ENCODE data around the gene SRPX.

Gene SRPX

GRCh38 chrX:38138157-38138891 is 82.3 kb downstream of the SRPX start:
- no peak for DNase-seq (ENCODE audit: low read depth)

DNA sequence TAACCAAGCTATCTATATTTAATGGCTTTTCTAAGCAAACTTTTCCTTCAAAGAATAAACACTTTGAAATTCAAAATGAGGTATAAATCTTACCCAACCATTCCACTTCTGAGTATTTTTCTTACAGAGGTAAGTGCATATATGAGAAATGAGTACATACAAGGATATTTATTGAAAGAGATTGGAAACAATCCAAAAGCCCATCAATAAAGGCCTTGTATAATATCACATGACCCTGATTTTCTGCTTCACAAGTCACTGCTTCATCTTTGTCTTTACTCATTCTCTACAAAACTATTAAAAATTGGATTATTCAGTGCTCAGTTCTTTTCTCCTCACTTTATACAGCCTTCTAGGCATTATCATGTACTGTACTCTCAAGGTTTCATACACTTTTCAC is 91.3 kb downstream of the SRPX start:
- no peak for DNase-seq (ENCODE audit: low read depth)

GRCh38 chrX:38127961-38128360 is 92.7 kb downstream of the SRPX start:
- DNase-seq (ENCODE audit: low read depth), result no peak

GRCh38 chrX:38126179-38126578 is 94.5 kb downstream of the SRPX start:
- no peak for DNase-seq (ENCODE audit: low read depth)

DNA sequence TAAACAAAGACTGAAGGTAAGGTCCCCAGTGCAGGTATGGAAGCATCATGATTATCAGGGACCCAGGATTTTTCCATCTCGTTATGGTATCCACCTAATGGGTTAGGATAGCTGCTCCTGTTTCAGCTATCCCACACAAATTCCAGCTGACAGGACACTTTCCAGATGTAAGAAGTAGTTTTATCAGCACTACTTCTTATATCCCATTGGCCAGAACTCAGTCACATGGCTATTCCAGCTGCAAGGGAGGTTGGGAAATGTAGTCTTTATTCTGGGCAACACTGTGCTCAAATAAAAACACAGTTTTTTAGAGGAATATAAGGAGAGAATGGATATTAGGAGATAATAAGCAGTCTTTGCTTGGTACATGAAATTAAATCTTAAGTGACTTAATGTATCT is 96.7 kb downstream of the SRPX start:
- no peak for DNase-seq (ENCODE audit: low read depth)

- no peak for DNase-seq (ENCODE audit: low read depth)
These were observed 103.2 kb downstream of the SRPX start for GRCh38 chrX:38117485-38117884.

DNA sequence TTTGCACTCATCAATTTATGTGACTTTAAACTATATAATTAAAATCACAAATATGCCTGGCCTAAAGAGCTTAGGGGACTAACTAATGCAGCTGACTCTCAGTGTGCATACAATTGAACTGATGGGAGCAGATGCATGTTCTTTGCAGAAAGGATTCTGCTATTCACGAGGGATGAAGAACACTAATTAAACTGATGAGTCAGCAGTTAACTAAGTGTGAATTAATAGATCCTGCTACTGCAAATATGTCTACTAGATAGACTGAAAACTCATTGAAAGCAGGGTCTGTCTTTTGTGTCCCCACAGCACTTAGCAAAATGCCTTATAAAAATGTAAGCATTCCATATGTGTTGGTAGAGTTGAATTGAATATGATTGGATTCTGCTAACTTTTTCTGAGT is 104.0 kb downstream of the SRPX start:
- no peak for DNase-seq (ENCODE audit: low read depth)

DNA sequence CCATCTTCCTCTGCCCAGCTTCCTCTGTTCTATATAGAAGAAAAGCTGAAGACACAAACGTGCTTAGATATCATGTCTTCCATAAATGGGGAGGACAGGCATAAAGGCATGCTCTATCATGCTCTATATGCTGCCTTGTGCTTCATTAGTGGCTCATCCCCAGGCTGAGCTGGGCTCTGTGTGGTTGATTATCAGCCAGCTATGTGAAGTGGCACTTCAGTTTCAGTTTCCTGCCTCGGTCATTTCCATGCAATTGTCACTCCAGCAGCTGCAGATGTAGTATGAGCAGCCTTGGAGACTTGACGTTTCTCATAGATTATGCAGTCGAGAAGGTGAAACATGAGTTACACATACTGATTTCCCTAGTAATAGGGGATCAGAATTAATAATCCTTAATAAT is 108.1 kb downstream of the SRPX start:
- no peak for DNase-seq (ENCODE audit: low read depth)

- no peak for DNase-seq (ENCODE audit: low read depth)
These were observed 109.5 kb downstream of the SRPX start for GRCh38 chrX:38111196-38111595.

DNA sequence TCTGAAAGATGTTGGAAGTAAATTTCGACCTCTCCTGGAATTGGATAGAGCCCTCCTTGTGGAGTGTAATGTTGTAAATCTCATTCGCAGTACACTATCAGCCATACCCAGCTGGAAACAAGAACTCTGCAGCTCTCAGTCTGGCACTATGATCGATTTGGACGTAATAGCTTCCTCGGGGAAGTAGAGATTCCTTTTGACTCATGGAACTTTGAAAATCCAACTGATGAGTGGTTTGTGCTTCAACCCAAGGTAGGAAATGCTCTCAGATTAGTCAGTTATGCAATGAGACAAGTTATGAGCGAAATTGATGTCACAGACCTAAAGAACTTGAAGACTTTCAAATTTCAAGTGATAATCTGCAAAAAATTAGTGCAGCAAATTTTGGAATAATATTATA is 110.4 kb downstream of the SRPX start:
- no peak for DNase-seq (ENCODE audit: low read depth)

- DNase-seq (ENCODE audit: low read depth), result no peak
These were observed 111.4 kb downstream of the SRPX start for GRCh38 chrX:38109042-38109898.

DNA sequence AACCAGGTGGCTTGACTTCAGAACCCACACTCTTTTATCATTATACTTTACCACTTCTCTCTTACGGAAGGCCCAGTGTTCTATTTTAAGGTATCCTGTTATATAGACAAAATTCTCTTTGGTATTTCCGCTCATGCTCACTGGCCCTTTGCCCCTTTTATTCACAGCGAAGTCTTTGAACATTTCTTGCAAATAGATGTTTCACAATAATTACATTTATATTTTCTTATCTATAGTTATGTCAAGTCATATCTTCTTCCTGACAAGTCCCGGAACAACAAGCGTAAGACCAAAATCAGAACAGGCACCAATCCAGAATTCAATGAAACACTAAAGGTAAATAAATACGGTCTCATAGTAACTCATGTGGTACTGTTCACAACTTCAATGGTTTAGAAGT is 112.3 kb downstream of the SRPX start:
- no peak for DNase-seq (ENCODE audit: low read depth)

DNA sequence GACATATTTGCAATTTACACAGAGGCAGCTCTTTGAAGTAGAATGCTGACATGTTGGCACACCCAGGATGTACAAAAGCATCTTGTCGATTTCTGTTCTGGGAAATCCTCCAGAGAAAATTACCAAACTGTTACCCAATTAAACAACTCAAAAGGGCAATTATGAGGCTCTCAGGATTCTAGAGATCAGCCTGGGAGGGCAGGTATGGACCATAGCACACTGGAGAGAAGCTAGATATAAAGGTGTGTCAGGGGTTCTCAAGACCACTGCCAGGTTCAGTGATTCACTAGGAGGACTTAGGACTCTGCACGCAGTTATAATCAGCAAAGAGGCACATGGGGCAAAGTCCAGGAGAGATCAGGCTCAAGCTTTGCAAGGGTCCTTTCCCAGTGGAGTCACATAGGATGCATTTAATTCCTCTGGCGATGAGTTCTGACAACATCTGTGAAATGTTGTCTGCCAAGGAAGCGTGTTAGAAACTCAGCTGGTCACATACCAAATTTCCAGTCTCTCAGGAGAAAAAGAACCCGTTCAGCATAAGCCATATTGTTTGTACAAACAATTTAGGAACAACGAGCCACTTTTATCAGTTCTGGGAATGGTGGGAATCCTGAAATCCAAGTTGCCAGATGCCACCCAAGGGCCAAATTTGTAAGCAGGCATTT is 113.5 kb downstream of the SRPX start:
- no peak for DNase-seq (ENCODE audit: low read depth)

- no peak for DNase-seq (ENCODE audit: low read depth)
These were observed 115.4 kb downstream of the SRPX start for GRCh38 chrX:38105216-38105725.

DNA sequence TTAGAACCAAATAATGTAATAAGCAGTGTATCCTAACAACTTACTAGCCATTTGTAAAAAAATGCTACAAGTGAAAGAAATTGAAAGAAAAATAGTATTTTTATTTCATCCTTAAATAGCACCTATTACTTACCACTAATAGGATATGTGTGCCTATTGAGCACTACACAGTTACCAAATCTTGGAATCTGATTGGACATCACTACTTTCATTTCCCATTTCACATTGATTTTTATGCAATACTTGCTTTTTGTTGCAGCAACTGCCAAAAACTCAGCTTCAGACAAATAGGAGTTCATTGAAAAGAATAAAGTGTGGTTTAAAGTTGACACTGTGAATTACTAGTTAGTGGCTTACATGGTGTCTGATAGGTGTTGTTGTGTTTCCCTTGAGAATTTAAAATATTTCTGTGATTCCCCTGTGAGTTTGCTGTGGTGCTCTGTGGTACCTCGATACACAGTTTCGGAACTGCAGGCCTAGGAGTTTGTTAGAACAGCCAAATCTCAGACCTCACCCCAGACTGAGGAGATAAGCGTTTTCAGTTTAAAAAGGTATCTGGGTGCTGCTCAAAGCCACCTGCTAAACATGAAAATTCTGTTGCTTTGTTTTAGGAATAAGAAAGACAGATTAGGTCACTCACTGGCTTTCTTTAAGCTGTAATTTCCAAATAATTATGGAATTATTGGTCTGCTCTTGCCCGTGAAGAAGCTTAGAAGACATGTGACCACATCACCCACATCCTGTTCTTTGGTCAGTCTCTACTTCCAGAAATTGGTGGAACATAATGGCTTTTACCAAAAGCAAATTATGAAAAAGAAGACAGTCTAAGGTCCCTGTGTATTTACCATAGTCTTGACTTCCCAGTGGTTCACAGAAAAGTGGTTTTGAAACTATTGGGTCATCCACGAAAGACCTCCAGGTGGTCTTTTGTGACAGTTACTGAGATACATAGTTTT is 116.5 kb downstream of the SRPX start:
- no peak for DNase-seq (ENCODE audit: low read depth)

DNA sequence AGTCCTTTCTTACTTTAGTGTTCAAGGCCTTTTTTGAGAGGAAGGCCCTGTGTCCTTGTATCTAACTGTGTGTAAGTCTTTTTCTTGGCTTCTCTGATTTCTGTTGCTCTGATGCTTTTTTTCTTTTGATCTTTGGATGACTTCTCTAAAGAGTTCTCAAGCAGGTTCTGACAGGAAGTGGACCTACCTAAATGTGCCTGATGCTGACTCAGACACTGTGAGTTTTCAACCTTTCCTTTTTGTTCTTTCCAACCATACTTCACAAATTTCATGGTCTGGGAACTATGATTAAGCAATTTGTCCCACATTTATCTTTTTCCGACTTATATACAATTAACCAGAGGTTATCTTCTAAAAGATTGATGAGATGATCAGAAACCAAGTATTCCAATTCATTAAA is 117.8 kb downstream of the SRPX start:
- no peak for DNase-seq (ENCODE audit: low read depth)

DNA sequence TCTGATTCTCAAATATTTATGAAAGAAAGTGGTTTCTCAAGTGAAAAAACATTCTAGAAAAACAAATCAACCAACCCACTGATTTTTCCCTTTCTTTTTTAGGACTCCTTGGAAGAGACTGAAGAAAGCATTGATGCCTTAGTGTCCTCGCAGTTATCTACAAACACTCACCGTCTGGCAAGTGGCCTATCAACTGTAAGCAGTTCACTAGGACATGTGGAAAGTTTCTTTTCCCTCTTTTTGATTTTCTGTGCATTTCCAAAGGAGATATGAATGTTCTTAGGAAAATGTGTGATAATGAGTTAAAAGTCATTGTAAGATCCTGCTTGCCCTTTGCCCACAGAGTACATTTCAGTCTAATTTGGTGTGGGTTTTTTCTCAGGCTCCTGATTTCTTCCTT is 118.4 kb downstream of the SRPX start:
- no peak for DNase-seq (ENCODE audit: low read depth)

DNA sequence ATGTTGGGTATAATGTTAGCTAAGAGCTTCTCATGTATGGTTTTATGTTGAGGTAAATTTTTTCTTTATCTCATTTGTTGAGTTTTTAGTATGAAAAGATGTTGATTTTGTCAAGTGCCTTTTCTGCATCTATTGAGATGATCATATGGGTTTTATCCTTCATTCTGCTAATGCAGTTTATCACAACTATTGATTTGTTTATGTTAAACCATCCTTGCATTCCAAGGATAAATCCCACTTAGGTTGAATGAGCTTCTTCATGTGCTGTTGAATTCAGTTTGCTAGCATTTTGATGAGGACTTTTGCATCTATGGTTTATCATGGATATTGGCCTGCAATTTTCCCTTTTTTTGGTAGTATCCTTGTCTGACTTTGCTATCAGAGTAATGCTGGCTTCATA is 121.0 kb downstream of the SRPX start:
- no peak for DNase-seq (ENCODE audit: low read depth)

Measured in HS-5 (cell line).